ENCODE measurements around the gene POGK. TPM values are rescaled to one million over a fixed set of nuclear protein-coding genes. Genes with fewer than 3 reads are reported as not detected.

Gene POGK
- total RNA-seq, 1 donor from 2014 or later = 42.2 TPM

DNA sequence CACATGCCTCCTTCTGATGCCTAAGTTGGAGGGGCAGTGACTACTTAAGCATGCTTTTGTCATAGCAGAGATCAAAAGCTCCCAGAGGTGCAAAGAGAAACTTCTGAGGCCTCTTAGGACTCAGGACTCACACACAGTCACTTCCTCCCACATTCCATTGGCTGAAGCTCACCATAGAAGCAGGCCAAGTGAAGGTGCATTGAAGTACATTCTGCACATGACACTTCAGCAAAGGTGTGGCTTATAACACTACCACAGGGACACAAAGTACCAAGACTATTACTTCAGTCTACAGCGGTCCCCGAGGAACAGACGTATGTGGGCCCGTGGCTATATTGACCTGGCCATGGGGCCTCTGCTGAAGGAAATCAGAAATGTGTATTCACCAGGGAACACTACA, 2.5 kb upstream of the POGK start:
- TF ChIP-seq, protein P1, sequence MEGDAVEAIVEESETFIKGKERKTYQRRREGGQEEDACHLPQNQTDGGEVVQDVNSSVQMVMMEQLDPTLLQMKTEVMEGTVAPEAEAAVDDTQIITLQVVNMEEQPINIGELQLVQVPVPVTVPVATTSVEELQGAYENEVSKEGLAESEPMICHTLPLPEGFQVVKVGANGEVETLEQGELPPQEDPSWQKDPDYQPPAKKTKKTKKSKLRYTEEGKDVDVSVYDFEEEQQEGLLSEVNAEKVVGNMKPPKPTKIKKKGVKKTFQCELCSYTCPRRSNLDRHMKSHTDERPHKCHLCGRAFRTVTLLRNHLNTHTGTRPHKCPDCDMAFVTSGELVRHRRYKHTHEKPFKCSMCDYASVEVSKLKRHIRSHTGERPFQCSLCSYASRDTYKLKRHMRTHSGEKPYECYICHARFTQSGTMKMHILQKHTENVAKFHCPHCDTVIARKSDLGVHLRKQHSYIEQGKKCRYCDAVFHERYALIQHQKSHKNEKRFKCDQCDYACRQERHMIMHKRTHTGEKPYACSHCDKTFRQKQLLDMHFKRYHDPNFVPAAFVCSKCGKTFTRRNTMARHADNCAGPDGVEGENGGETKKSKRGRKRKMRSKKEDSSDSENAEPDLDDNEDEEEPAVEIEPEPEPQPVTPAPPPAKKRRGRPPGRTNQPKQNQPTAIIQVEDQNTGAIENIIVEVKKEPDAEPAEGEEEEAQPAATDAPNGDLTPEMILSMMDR (IDR thresholded peaks at IDR 0.05; ENCODE audit: unreplicated experiment) = no peak
- no peak for DNase-seq (ENCODE audit: low spot score)
- Mint-ChIP-seq H3K4me1 (ENCODE audit: unreplicated experiment) (peaks cover 25% of the 10 kb centered on the region), H3K27ac (ENCODE audit: unreplicated experiment) (no peak overlapping the region), H3K27me3 (ENCODE audit: unreplicated experiment) (peaks cover 8% of the 10 kb centered on the region), H3K36me3 (ENCODE audit: low read depth, unreplicated experiment) (peaks cover 16% of the 10 kb centered on the region), H3K4me3 (ENCODE audit: unreplicated experiment) (no peak overlapping the region), H3K9me3 (ENCODE audit: unreplicated experiment) (no peaks in the 10 kb centered on the region)

DNA sequence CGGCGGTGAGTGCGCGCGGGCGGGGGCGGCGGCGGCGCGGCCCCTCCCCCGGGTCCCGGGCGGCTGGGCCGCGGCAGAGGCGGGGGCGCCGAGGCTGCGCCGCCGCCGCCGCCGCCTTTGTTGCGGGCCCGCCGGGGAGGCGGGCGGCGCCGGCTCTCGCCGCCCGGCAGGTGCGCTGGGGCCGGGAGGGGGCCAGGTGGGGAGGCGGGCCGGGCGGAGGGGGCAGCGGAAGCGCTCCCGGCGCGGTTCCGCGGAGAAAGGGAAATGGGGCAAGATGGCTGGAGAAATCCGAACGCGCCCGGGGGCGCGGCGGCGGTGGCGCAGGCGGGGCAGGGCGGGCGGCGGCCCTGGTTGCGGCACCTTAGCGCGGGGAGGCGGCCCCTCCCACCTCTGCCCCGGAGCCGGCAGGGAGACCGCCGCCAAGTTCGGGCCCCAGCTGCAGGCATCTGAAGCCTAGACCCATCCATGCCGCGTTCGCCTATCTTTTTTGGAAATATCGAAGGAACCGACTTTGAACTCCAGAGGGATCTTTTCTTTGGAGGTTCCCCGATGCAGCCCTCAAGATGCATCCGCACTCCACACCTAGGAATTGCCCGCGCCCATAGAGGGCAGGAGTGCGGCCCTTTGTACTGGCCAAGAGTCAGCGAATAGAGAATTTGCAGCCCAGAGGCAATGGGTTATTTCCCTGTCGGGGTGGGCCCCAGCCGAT, 479 bp downstream of the POGK start:
- Mint-ChIP-seq H3K27ac (ENCODE audit: unreplicated experiment) (peak overlapping the region; percentile 88), H3K9me3 (ENCODE audit: unreplicated experiment) (no peaks in the 10 kb centered on the region), H3K4me3 (ENCODE audit: unreplicated experiment) (peak overlapping the region; percentile 92), H3K4me1 (ENCODE audit: unreplicated experiment) (peaks cover 47% of the 10 kb centered on the region), H3K36me3 (ENCODE audit: low read depth, unreplicated experiment) (peaks cover 31% of the 10 kb centered on the region), H3K27me3 (ENCODE audit: unreplicated experiment) (peaks cover 11% of the 10 kb centered on the region)
- TF ChIP-seq, protein P1 (IDR thresholded peaks at IDR 0.05; ENCODE audit: unreplicated experiment) = no peak
- DNase-seq (ENCODE audit: low spot score) = peak; percentile 46

DNA sequence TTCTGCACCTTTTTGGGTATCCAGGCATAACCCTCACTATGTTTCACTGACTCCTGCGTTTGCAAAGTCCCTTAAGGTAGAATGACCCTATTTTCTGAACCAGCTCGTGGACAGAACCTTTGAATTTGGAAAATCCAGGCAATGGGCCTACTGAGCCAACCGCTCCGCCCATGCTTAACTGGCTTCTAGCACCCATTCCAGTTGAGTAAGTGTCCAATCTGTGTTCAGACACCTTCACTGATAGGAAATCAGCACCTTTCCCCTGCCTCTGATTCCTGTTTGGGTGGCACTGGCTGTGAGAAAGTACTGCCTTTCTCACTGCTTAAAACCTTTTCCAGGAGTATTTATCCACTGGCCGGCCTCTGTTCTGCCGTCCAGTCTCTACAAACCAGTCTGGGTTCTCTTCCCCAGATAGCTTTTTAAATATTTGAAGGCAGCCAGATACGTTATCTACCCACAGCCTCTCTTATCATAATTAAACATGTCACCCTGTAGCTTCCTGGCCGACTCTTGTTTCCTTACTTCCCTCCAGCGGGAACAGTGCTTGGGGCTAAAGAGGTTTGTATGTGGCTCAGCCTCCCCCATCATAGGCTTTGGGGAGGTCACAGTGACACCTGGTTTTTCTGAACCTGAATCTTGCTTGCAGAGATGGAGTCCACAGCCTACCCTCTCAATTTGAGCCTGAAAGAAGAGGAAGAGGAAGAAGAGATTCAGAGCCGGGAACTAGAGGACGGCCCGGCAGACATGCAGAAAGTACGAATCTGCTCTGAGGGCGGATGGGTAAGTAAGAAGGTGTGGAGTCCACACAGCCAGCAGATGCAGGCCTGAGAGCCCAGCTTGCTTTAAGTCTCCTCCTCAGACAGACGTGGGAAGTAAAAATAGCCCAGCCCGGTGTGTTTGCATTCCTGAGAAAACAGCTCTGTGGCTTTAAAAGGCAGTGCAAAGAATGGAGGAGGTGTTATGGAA, 1.3 kb downstream of the POGK start:
- no peak for DNase-seq (ENCODE audit: low spot score)
- Mint-ChIP-seq H3K4me3 (ENCODE audit: unreplicated experiment) (peak overlapping the region; percentile 92), H3K36me3 (ENCODE audit: low read depth, unreplicated experiment) (peaks cover 32% of the 10 kb centered on the region), H3K9me3 (ENCODE audit: unreplicated experiment) (no peaks in the 10 kb centered on the region), H3K27ac (ENCODE audit: unreplicated experiment) (peak overlapping the region; percentile 88), H3K27me3 (ENCODE audit: unreplicated experiment) (peaks cover 11% of the 10 kb centered on the region), H3K4me1 (ENCODE audit: unreplicated experiment) (peaks cover 48% of the 10 kb centered on the region)
- TF ChIP-seq, protein P1 (IDR thresholded peaks at IDR 0.05; ENCODE audit: unreplicated experiment) = no peak

DNA sequence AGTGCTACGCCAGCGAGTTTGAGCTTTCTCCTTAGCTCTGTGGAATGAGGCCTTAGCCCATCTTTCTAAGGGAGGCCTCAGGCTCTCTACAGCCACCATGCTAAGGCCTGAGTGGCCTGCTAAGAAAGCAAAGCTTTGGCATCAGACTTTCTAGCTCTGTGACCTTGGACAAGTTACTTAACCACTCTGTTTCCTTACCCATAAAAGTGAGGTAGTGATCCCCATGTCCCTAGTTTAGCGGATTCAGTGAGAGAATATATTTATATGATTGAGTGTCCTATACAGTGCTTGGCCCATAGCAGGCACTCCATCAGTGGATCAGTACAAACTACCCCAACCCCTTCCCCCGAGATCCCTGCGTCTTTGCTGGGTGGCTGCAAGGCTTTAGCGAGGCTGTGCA, 4.0 kb downstream of the POGK start:
- H3K4me3 Mint-ChIP-seq (ENCODE audit: unreplicated experiment) = no peak overlapping the region
- TF ChIP-seq, protein P1 (IDR thresholded peaks at IDR 0.05; ENCODE audit: unreplicated experiment) = no peak
- DNase-seq (ENCODE audit: low spot score) = no peak
- H3K4me1 Mint-ChIP-seq (ENCODE audit: unreplicated experiment) = peaks cover 51% of the 10 kb centered on the region
- H3K27me3 Mint-ChIP-seq (ENCODE audit: unreplicated experiment) = peaks cover 11% of the 10 kb centered on the region
- peaks cover 50% of the 10 kb centered on the region for H3K36me3 Mint-ChIP-seq (ENCODE audit: low read depth, unreplicated experiment)
- H3K9me3 Mint-ChIP-seq (ENCODE audit: unreplicated experiment) = no peaks in the 10 kb centered on the region
- H3K27ac Mint-ChIP-seq (ENCODE audit: unreplicated experiment) = no peak overlapping the region
